Superior temporal gyrus (tissue), 1 donor: Measurements from ENCODE around the gene CFLAR.
"Not testable (repeated sequence)": the region's sequence is repeated elsewhere in the genome, so short reads cannot be mapped to it uniquely, and the experiment has no call there.

Experiments used
- DNase-seq: peaks from one replicate; pipeline ENCODE4 v3.0.0-alpha.2; 2016; ENCODE audit errors: extremely low spot score

The CFLAR gene

GRCh38 chr2:201149064-201149820 lies 33.3 kb downstream of the CFLAR start:
- DNase-seq = no peak

GRCh38 chr2:201149821-201150165 lies 33.8 kb downstream of the CFLAR start:
- DNase-seq = not testable (repeated sequence)

GRCh38 chr2:201150454-201151020 lies 34.6 kb downstream of the CFLAR start:
- no peak for DNase-seq

DNA sequence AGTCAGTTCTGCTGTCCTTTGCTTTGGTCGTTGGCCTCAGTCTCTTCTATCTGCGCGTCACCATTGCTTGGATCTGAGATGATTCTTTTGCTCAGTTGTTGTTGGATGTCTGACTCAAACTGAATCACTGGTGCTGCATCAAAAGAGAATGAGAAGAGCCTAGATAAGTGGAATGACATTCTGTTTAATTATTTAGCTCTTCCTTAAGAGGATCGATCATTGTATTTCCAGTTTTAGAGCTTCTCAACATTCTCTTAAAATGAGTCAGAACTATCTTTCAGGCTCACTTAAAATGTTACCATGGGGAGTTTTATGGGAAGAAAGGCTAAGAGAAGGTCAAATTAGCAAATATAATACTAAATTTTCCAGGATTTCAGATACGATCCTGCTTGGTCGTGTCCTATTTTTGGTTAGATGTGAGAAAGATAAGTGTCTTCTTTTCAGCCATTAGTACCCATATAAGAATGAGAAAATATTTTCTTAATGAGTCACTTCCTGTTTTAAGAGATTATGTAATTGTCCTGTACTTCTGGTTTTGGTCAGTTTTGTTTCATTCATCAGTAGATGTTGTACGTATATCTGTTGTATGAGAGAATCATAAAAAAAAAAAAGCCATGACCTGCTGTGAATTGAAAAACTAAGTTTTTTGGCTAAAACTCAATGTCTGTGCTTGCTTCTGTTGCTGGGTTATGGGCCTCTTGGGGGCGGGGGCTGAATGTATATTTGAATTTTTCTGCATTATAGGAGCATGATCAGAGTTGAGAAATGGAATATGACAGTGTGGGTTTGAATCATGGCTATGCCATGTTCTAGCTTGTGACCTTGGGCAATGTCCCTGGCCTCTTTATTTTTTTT lies 35.4 kb downstream of the CFLAR start:
- DNase-seq = no peak

- no peak for DNase-seq
Measured at GRCh38 chr2:201152517-201152916, 36.6 kb downstream of the CFLAR start.

GRCh38 chr2:201152999-201153815 lies 37.2 kb downstream of the CFLAR start:
- DNase-seq = no peak

- no peak for DNase-seq
Measured at GRCh38 chr2:201154615-201155399, 38.8 kb downstream of the CFLAR start.

- DNase-seq = no peak
Measured at GRCh38 chr2:201156036-201156435, 40.1 kb downstream of the CFLAR start.

- DNase-seq = no peak
Measured at GRCh38 chr2:201156640-201157039, 40.7 kb downstream of the CFLAR start.

DNA sequence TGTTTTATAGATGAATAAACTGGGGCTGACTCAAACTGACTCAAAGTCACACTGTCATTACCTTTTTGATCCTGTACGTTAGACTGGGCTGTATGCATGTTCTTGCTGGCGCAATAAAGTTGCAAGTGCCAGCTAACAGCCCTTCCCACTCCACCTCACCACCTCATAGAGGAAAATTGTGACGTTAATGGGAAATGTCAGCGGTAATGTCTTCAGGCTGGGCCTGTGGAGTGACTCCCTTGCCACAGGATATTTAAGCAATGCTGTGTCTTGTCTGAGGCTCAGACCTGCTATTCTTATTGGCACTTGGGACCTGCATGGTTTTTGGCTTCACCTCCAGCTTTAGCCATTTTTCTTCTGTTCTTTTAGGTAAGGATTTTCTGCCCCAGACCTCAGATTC lies 41.7 kb downstream of the CFLAR start:
- no peak for DNase-seq

- DNase-seq = peak; percentile 96
Measured at GRCh38 chr2:201158111-201158929, 42.4 kb downstream of the CFLAR start.

DNA sequence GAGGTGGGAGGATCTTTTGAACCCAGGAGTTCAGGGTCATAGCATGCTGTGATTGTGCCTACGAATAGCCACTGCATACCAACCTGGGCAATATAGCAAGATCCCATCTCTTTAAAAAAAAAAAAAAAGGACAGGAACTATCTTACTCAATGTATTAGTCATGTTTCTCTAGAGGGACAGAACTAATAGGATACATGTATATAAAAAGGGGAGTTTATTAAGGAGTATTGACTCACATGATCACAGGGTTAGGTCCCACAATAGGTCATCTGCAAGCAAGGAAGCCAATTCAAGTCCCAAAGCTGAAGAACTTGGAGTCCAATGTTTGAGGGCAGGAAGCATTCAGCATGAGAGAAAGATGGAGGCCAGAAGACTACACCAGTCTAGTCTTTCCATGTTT lies 48.2 kb downstream of the CFLAR start:
- DNase-seq = no peak

DNA sequence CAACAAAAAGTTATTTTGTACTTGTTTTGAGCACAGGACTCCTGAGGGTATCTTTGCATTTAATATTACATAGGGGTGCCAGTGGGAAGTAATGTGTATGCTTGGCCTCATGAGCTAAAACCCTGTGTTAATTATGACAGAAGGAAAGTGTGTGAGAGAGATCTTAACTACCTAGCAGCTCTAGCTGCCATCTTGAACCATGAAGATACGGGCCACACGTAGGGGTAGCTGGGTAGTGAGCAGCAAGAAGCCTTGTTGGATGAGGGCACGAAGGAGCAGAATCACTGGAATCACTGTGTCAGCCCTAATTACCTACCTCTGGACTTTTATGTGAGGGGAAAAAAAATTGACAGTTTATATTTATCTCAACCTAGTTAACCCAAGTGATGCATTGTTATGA lies 51.6 kb downstream of the CFLAR start:
- no peak for DNase-seq

DNA sequence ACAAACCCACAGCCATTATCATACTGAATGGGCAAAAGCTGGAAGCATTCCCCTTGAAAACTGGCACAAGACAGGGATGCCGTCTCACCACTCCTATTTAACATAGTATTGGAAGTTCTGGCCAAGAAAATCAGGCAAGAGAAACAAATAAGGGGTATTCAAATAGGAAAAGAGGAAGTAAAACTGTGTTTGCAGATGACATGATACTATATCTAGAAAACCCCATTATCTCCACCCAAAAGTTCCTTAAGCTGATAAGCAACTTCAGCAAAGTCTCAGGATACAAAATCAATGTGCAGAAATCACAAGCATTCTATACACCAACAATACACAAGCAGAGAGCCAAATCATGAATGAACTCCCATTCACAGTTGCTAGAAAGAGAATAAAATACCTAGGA lies 52.5 kb downstream of the CFLAR start:
- not testable (repeated sequence) for DNase-seq

DNA sequence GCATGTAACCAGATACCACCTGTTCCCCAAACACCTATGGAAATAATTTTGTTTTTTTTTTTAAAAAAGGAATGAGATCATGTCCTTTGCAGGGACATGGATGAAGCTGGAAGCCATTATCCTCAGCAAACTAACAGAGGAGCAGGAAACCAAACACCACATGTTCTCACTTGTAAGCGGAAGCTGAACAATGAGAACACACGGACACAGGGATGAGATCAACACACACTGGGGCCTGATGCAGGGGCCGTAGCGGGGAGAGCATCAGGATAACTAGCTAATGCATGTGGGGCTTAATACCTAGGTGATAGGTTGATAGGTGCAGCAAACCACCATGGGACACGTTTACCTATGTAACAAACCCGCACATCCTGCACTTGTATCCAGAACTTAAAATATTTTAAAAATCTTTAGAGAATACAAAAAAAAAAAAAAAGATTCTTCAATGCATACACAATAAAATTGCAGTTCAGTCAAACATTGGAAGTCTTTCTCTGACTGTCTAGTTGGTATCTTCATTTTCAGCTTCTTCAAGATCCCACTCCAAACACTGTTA lies 55.4 kb downstream of the CFLAR start:
- DNase-seq = no peak

DNA sequence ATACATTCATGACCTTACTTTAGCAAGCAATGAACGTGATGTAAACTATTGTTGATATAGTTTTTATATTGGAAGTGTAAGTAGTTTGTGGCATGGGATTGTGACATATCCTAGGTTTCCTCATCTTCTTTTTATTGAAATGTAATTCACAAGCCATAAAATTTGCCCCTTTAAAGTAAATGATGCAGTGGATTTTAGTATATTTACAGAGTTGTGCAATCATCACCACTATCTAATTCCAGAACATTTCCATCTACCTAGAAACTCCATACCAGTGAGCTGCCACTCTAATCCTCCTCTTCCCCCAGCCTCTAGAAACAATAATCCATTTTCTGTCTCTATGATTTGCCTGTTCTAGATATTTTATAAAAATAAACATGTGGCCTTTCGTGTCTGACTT lies 56.3 kb downstream of the CFLAR start:
- no peak for DNase-seq

GRCh38 chr2:201174687-201175086 lies 58.7 kb downstream of the CFLAR start:
- DNase-seq = no peak

GRCh38 chr2:201176081-201176481 lies 60.1 kb downstream of the CFLAR start:
- no peak for DNase-seq

DNA sequence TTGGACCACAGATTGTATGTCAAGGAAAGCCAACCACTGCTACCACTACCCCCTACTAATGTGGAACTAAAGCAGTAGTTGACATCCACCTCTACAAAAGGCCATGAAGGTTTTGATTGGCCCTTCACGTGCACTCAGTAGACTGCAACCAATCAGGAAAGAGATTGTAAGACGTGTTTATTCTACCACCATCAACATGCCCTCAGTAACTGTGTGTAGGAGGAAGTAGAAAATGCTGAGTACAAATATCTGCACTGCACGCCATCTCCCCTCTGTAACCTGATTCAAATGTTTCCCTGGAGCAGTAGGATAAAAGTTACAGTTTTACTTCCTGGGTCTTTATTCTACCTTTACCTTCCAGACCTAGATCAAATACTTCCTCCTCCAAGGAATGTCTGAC lies 64.0 kb downstream of the CFLAR start:
- DNase-seq = no peak
